ENCODE results near the gene LGR4. TPM values are rescaled to one million over a fixed set of nuclear protein-coding genes. Genes with fewer than 3 reads are reported as not detected.
A peak's percentile ranks its signal among the peaks of the same experiment; 100 is the strongest.

Gene LGR4
- total RNA-seq, 1 donor: 56.1 TPM

- H3K27me3 ChIP-seq (ENCODE audit: insufficient read depth, low read length): no peaks in the 10 kb centered on the region
- H3K79me2 ChIP-seq (ENCODE audit: insufficient read depth, low read length): no peaks in the 10 kb centered on the region
- no peak overlapping the region for H2AFZ ChIP-seq (ENCODE audit: low read length)
- H3K4me1 ChIP-seq (ENCODE audit: insufficient read depth, low read length): peaks cover 8% of the 10 kb centered on the region
- TF ChIP-seq CTCF (IDR thresholded peaks at IDR 0.05; ENCODE audit: extremely low read depth, low read depth, low read length): no peak
- H3K36me3 ChIP-seq (ENCODE audit: insufficient read depth, low read length): no peaks in the 10 kb centered on the region
- H3K27ac ChIP-seq (ENCODE audit: low read depth, low read length): no peak overlapping the region
- H3K9me3 ChIP-seq (ENCODE audit: low read depth, low read length): no peaks in the 10 kb centered on the region
- H4K20me1 ChIP-seq (ENCODE audit: insufficient read depth, low read length): no peaks in the 10 kb centered on the region
- no peak overlapping the region for H3K4me2 ChIP-seq (ENCODE audit: insufficient read depth, low read length)
- H3K4me3 ChIP-seq (ENCODE audit: insufficient read depth, low read length): no peak overlapping the region
- DNase-seq (ENCODE audit: insufficient read length, low spot score, missing footprints): no peak
Observed at GRCh38 chr11:27477831-27478230, 5.2 kb upstream of the LGR4 start.

- H3K27me3 ChIP-seq (ENCODE audit: insufficient read depth, low read length): no peaks in the 10 kb centered on the region
- no peak for TF ChIP-seq CTCF (IDR thresholded peaks at IDR 0.05; ENCODE audit: extremely low read depth, low read depth, low read length)
- H3K27ac ChIP-seq (ENCODE audit: low read depth, low read length): no peak overlapping the region
- H4K20me1 ChIP-seq (ENCODE audit: insufficient read depth, low read length): no peaks in the 10 kb centered on the region
- no peaks in the 10 kb centered on the region for H3K9me3 ChIP-seq (ENCODE audit: low read depth, low read length)
- H3K36me3 ChIP-seq (ENCODE audit: insufficient read depth, low read length): no peaks in the 10 kb centered on the region
- H3K4me2 ChIP-seq (ENCODE audit: insufficient read depth, low read length): no peak overlapping the region
- no peak overlapping the region for H3K4me3 ChIP-seq (ENCODE audit: insufficient read depth, low read length)
- no peak overlapping the region for H2AFZ ChIP-seq (ENCODE audit: low read length)
- H3K79me2 ChIP-seq (ENCODE audit: insufficient read depth, low read length): no peaks in the 10 kb centered on the region
- H3K4me1 ChIP-seq (ENCODE audit: insufficient read depth, low read length): peaks cover 8% of the 10 kb centered on the region
- no peak for DNase-seq (ENCODE audit: insufficient read length, low spot score, missing footprints)
Observed at GRCh38 chr11:27477243-27477642, 4.7 kb upstream of the LGR4 start.

- no peak for TF ChIP-seq CTCF (IDR thresholded peaks at IDR 0.05; ENCODE audit: extremely low read depth, low read depth, low read length)
- Histone ChIP-seq H3K36me3 (ENCODE audit: insufficient read depth, low read length) (no peaks in the 10 kb centered on the region), H3K27ac (ENCODE audit: low read depth, low read length) (no peak overlapping the region), H3K4me2 (ENCODE audit: insufficient read depth, low read length) (no peak overlapping the region), H3K79me2 (ENCODE audit: insufficient read depth, low read length) (peaks cover 12% of the 10 kb centered on the region), H3K4me3 (ENCODE audit: insufficient read depth, low read length) (no peak overlapping the region), H2AFZ (ENCODE audit: low read length) (no peak overlapping the region), H4K20me1 (ENCODE audit: insufficient read depth, low read length) (peaks cover 8% of the 10 kb centered on the region), H3K4me1 (ENCODE audit: insufficient read depth, low read length) (peaks cover 14% of the 10 kb centered on the region), H3K9me3 (ENCODE audit: low read depth, low read length) (no peaks in the 10 kb centered on the region), H3K27me3 (ENCODE audit: insufficient read depth, low read length) (no peaks in the 10 kb centered on the region)
- DNase-seq (ENCODE audit: insufficient read length, low spot score, missing footprints): no peak
Observed at GRCh38 chr11:27475622-27476021, 3.0 kb upstream of the LGR4 start.

GRCh38 chr11:27473017-27473406, 422 bp upstream of the LGR4 start:
- Histone ChIP-seq H3K79me2 (ENCODE audit: insufficient read depth, low read length) (peaks cover 38% of the 10 kb centered on the region), H3K27ac (ENCODE audit: low read depth, low read length) (peak overlapping the region; percentile 52), H3K4me1 (ENCODE audit: insufficient read depth, low read length) (peaks cover 38% of the 10 kb centered on the region), H2AFZ (ENCODE audit: low read length) (peak overlapping the region; percentile 88), H4K20me1 (ENCODE audit: insufficient read depth, low read length) (peaks cover 17% of the 10 kb centered on the region), H3K4me3 (ENCODE audit: insufficient read depth, low read length) (peak overlapping the region; percentile 88), H3K36me3 (ENCODE audit: insufficient read depth, low read length) (no peaks in the 10 kb centered on the region), H3K9me3 (ENCODE audit: low read depth, low read length) (no peaks in the 10 kb centered on the region), H3K4me2 (ENCODE audit: insufficient read depth, low read length) (peak overlapping the region; percentile 94), H3K27me3 (ENCODE audit: insufficient read depth, low read length) (no peaks in the 10 kb centered on the region)
- no peak for TF ChIP-seq CTCF (IDR thresholded peaks at IDR 0.05; ENCODE audit: extremely low read depth, low read depth, low read length)
- DNase-seq (ENCODE audit: insufficient read length, low spot score, missing footprints): peak; percentile 68
